Measurements from ENCODE around the gene PILRB.

GRCh38 chr7:100384628-100385294, 26.8 kb downstream of the PILRB start:
- TF ChIP-seq CTCF (IDR thresholded peaks at IDR 0.05) (no peak), POLR2A (IDR thresholded peaks at IDR 0.05) (no peak), POLR2AphosphoS5 (IDR thresholded peaks at IDR 0.05) (no peak)

Measured in transverse colon (tissue), 4 donors.